SJCRH30 (cell line): Measurements from ENCODE around the gene SERP2. TPM values are rescaled to one million over a fixed set of nuclear protein-coding genes. Genes with fewer than 3 reads are reported as not detected.

Experiments used
- DNase-seq, 2 experiments: peaks; one replicate each; pipeline ENCODE4 v3.0.0-alpha.2; 2015 to 2020
- H3K27ac ChIP-seq: fragments of 250-450 bp; sonication (Bioruptor Pico); 2 replicates; pipeline ENCODE4 v1.5.1; 2020; ENCODE audit warnings: mild to moderate bottlenecking, moderate library complexity
- H3K27me3 ChIP-seq: fragments of 250-450 bp; sonication (Bioruptor Pico); 2 replicates; pipeline ENCODE4 v1.5.1; 2020; ENCODE audit warnings: mild to moderate bottlenecking, moderate library complexity
- H3K36me3 ChIP-seq: fragments of 250-450 bp; sonication (Bioruptor Pico); 2 replicates; pipeline ENCODE4 v1.5.1; 2020; ENCODE audit warnings: mild to moderate bottlenecking, moderate library complexity
- H3K4me1 ChIP-seq: fragments of 250-450 bp; sonication (Bioruptor Pico); 2 replicates; pipeline ENCODE4 v1.5.1; 2020; ENCODE audit warnings: mild to moderate bottlenecking, moderate library complexity
- H3K4me3 ChIP-seq: fragments of 250-450 bp; sonication (Bioruptor Pico); 2 replicates; pipeline ENCODE4 v1.5.1; 2020; ENCODE audit warnings: mild to moderate bottlenecking, moderate library complexity
- H3K9me3 ChIP-seq: fragments of 250-450 bp; sonication (Bioruptor Pico); replicated peaks from 2 replicates; pipeline ENCODE4 v1.5.1; 2020; ENCODE audit warnings: mild to moderate bottlenecking, moderate library complexity
- total RNA-seq: library from RNA; depleted of rRNA; stranded (reverse); fragments of >200 nt; shearing (Covaris generic); gene quantifications from 2 replicates; pipeline ENCODE4 v1.2.3, GENCODE V29; 2014

SERP2 gene
- total RNA-seq, 1 experiment from 2014 or later, result not detected

DNA sequence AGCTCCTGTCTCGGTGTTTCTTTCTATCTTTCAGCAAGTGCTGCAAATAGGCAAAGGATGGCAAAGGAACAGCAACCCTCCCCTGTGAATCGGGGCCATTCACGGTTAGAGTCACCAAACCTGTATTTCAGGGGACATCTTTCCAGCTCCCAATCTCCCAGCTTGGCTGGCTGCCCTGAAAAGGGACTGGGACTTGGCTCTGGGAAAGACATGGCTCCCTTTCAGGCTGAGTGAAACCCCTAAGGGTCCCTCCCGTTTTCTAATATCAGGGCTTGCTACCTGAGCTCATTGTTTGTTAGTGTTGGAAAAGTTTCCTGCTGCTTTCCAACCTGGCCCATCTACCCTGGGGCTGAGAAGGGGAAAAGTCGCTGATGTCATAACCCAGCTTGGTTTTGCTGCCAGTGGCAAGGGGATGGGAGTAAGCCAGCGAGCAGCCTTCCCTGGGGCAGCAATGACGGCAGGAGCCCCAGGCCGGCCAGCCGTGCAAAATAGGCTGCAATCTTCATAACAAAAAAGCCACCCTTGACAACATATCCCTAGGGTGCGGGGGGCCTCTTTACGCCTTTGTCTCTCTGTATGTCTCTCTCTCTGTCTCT lies 29.9 kb downstream of the SERP2 start:
- no peaks in the 10 kb centered on the region for H3K9me3 ChIP-seq
- H3K27me3 ChIP-seq, result 0 out of 2 replicates have a peak, but pooled peaks cover 3% of the 10 kb centered on the region
- DNase-seq, result no peak
- no peaks in the 10 kb centered on the region for H3K4me1 ChIP-seq
- H3K36me3 ChIP-seq, result no peaks in the 10 kb centered on the region
- no peak overlapping the region for H3K27ac ChIP-seq
- no peak overlapping the region for H3K4me3 ChIP-seq

DNA sequence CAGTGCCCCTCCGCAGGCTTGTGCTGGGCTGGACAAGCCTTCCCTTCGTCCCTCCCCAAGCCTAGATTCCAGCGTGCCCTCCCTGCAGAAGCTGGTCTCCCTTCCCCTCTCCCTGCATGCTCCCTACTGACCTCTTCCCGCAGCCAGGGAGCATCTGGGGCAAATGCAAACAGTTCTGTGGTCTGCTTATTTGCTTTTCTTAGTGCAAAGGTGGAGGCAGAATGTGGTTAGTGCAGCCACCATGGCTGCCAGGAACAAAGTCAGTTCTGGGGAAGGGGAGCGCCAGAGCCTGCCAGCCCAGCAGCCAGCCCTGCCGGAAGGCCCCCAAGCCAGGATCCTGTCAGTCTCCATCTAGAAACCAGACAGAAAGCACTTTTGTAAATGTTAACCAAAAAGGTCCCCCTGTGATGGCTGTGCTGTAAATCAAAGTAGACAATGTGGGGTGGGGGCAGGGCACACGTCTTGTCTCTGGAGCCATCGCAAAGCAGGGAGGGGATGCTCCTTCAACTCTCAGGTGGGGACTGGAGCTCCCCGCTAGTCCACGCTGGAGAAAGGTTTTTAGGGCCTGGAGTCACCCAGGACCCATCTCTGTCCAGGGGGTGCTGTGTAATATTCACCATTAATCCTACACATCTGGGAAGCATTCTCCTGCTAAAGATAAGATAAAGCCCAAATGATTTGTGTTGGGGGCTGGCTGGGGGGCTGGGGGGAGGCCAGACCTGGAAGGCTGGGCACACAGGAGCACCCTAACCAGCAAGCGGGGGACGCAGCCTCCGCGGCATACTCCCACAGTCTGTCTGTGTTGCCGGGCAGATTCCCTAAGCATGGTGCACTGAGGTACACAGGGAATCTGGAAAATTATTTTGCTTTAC lies 30.9 kb downstream of the SERP2 start:
- Histone ChIP-seq H3K27me3 (0 out of 2 replicates have a peak, but pooled peaks cover 3% of the 10 kb centered on the region), H3K4me1 (no peaks in the 10 kb centered on the region), H3K4me3 (no peak overlapping the region), H3K27ac (no peak overlapping the region), H3K9me3 (no peaks in the 10 kb centered on the region), H3K36me3 (no peaks in the 10 kb centered on the region)
- no peak for DNase-seq

DNA sequence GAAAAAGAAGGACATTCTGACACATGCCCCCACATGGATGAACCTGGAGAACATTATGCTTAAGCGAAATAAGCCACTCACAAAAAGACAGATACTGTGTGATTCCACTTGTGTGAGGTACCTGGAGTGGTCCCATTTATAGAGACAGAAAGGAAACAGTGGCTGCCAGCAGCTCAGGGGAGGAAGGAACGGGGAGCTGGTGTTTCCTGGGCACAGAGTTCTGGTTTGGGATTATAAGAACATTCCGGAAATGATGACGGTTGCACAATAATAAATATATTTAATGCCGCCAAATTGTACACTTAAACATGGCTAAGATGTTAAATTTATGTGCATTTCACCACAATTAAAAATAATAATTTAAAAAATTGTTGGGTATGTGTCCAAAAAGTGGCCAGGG lies 33.0 kb downstream of the SERP2 start:
- Histone ChIP-seq H3K4me3 (no peak overlapping the region), H3K4me1 (no peaks in the 10 kb centered on the region), H3K9me3 (no peaks in the 10 kb centered on the region), H3K27ac (no peak overlapping the region), H3K27me3 (0 out of 2 replicates have a peak, but pooled peaks cover 3% of the 10 kb centered on the region), H3K36me3 (no peaks in the 10 kb centered on the region)
- no peak for DNase-seq

DNA sequence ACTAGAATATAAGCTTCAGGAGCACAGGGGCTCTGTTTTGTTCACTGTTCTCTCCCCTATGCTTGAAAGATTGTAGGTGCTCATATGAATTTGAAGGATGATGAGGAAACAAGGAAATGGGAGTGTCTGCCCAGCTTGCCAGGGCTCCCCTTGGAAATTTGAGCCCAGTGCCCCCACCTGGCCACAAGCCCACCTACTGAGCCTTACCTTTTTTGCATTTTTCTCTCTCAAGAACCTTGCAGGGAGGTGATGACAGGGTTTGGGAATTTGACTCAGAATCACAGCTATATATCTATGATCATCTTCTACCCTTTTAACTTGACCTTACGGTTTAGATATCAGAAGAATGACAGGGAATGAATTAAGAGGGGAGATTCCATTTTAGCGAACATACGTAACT lies 33.8 kb downstream of the SERP2 start:
- H3K27ac ChIP-seq, result no peak overlapping the region
- no peaks in the 10 kb centered on the region for H3K36me3 ChIP-seq
- H3K4me3 ChIP-seq, result no peak overlapping the region
- DNase-seq, result no peak
- H3K9me3 ChIP-seq, result no peaks in the 10 kb centered on the region
- 0 out of 2 replicates have a peak, but pooled peaks cover 3% of the 10 kb centered on the region for H3K27me3 ChIP-seq
- H3K4me1 ChIP-seq, result no peaks in the 10 kb centered on the region

DNA sequence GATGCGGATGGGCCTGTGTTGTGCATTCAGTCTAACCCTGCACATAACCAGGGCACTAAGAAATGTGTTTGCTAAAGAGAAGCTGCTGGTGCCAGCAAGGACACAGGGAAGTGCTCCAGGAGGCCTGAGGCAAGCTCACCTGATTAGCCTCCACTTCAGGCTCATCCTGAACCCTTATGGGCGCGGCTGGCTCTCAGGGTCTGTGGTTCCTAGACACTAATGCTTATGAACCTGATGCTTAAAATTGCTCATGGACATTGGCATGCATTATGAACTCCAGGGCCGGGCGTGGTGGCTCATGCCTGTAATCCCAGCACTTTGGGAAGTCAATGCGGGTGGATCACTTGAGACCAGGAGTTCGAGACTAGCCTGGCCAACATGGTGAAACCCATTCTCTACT lies 34.3 kb downstream of the SERP2 start:
- H3K27ac ChIP-seq, result no peak overlapping the region
- H3K9me3 ChIP-seq, result no peaks in the 10 kb centered on the region
- no peaks in the 10 kb centered on the region for H3K36me3 ChIP-seq
- H3K4me3 ChIP-seq, result no peak overlapping the region
- H3K4me1 ChIP-seq, result no peaks in the 10 kb centered on the region
- 0 out of 2 replicates have a peak, but pooled peaks cover 3% of the 10 kb centered on the region for H3K27me3 ChIP-seq
- no peak for DNase-seq

DNA sequence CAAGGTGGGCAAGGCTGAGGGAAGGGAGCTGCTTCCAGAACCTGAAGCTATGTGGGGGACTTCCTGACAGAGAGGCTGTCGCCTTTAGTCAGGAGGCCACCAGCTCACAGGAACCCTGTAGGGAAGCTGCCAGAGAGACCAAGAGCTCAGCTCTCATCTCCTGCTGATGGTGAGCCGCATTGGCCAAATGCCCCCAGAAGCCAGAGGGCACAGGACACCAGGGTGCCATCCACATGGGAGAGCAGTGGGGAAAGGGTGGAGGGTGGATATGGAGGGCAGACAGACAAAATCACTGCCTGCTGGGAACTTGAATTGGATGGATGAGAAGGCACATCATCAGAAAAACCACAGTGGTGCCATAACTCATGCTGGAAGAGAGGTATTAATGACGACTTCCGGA lies 36.0 kb downstream of the SERP2 start:
- Histone ChIP-seq H3K27me3 (0 out of 2 replicates have a peak, but pooled peaks cover 3% of the 10 kb centered on the region), H3K27ac (no peak overlapping the region), H3K36me3 (no peaks in the 10 kb centered on the region), H3K4me1 (no peaks in the 10 kb centered on the region), H3K9me3 (no peaks in the 10 kb centered on the region), H3K4me3 (no peak overlapping the region)
- no peak for DNase-seq

DNA sequence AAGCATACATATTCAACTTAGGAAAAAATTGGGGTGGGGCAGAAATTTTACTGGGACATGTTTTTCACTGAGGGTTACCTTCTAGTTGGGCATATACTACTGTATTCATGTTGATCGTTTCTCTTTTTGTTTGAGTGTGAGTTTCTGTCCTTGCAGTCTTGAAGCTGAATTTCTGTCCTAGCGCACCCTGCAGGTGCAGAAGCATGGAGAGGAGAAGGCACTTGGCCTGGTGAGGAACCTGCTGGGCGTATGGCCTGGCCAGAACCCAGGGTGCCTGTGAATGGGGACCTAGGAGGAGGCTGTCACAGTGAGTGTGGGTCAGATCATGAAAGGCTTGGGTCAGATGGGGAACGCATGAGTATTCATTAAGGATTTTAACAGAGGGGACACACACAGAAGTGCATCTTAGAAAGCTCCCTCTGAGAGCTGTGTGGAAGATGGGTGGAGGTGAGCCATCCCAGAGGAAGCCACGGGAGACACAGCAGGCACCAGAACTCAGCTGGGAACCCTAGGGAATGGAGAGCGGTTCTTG lies 36.8 kb downstream of the SERP2 start:
- H3K4me3 ChIP-seq, result no peak overlapping the region
- H3K9me3 ChIP-seq, result no peaks in the 10 kb centered on the region
- H3K27ac ChIP-seq, result no peak overlapping the region
- H3K4me1 ChIP-seq, result no peaks in the 10 kb centered on the region
- DNase-seq, result no peak
- no peaks in the 10 kb centered on the region for H3K36me3 ChIP-seq
- 0 out of 2 replicates have a peak, but pooled peaks cover 3% of the 10 kb centered on the region for H3K27me3 ChIP-seq

DNA sequence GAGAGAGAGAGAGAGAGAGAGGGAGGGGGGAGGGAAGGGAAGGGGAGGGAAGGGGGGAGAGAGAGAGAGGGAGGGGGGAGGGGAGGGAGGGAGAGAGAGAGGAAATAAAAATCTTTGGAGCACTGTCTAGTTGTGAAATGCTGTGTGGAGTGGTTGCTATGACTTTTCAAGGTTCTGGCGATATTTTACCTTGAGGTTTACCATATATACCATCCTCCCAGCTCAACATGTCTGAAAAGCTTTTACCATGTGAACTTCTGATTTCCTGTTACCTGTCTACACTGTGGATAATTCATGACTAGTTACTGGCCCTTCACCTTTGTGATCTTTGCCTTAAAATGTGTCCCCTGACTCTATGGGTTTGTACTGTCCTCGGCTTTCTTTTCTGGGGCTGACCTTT lies 38.2 kb downstream of the SERP2 start:
- H3K27ac ChIP-seq, result no peak overlapping the region
- H3K27me3 ChIP-seq, result 0 out of 2 replicates have a peak, but pooled peaks cover 3% of the 10 kb centered on the region
- DNase-seq, result no peak
- H3K4me1 ChIP-seq, result no peaks in the 10 kb centered on the region
- H3K9me3 ChIP-seq, result no peaks in the 10 kb centered on the region
- H3K4me3 ChIP-seq, result no peak overlapping the region
- H3K36me3 ChIP-seq, result no peaks in the 10 kb centered on the region

DNA sequence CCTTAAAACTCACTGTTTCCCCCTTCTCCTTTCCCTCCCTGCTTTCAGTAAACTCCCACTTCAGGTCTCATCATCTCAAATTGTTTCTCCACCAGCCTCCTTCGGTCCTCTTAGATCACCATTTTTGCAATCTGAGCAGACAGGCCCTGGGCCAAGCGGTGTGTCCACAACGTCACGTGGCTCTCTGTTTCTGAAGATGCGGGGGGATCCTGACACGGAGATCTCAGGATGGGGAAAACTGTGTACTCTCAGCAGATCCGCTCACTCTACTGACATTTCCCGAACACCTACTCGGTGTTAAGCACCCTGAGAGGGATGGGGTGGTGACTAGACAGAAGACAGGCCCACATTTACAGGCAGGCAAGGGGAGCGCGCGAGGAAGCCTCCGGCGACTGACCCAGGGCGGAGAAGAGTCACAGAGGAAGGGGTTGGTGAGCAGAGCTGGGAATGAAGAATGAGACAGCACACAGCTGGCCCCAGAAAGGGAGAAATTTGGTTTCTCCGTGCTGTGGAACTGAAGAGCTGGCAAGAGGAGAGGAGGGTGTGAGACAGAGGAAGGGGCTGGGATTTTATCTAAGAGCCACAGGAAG lies 38.8 kb downstream of the SERP2 start:
- no peaks in the 10 kb centered on the region for H3K4me1 ChIP-seq
- no peak overlapping the region for H3K27ac ChIP-seq
- H3K36me3 ChIP-seq, result no peaks in the 10 kb centered on the region
- H3K9me3 ChIP-seq, result no peaks in the 10 kb centered on the region
- no peak overlapping the region for H3K4me3 ChIP-seq
- DNase-seq, result no peak
- H3K27me3 ChIP-seq, result 0 out of 2 replicates have a peak, but pooled peaks cover 3% of the 10 kb centered on the region

DNA sequence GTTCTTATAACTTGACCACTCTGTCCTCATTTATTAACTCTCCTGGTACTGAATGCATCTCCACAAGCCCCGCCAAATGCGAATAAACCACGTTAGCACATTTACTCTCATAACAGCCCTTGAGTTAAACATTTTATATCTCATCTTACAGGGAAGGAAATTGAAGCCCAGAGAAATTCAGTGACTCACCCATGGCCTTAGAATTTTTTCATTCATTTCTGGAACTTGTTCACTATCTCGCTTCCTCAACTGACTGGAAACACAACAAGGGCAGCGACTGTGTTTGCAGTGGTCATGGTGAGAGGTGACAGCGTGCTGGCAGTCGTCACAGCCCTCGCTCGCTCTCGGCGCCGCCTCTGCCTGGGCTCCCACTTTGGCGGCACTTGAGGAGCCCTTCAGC lies 39.5 kb downstream of the SERP2 start:
- no peak for DNase-seq
- no peak overlapping the region for H3K4me3 ChIP-seq
- H3K27me3 ChIP-seq, result no peaks in the 10 kb centered on the region
- no peaks in the 10 kb centered on the region for H3K9me3 ChIP-seq
- H3K36me3 ChIP-seq, result no peaks in the 10 kb centered on the region
- no peak overlapping the region for H3K27ac ChIP-seq
- no peaks in the 10 kb centered on the region for H3K4me1 ChIP-seq

DNA sequence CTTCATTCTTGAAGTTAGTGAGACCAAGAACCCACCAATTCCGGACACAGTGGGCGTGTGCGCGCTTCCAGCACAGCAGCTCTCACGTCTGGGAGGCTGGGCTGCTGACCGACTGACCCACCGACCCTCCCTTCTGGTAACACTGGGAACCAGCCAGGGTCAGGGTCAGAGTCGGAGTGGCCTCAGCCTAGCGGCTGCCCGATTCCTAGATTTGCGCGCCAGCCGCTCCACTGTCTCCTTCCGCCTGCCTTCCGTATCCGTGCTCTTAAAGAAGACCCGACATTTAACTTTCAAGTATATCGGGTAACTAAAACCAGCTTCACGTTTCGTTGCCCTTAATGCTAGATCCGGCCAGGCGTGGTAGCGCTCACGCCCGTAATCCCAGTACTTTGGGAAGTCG lies 41.1 kb downstream of the SERP2 start:
- no peak overlapping the region for H3K27ac ChIP-seq
- no peak overlapping the region for H3K4me3 ChIP-seq
- no peaks in the 10 kb centered on the region for H3K36me3 ChIP-seq
- no peaks in the 10 kb centered on the region for H3K9me3 ChIP-seq
- H3K27me3 ChIP-seq, result no peaks in the 10 kb centered on the region
- DNase-seq, result no peak
- no peaks in the 10 kb centered on the region for H3K4me1 ChIP-seq

DNA sequence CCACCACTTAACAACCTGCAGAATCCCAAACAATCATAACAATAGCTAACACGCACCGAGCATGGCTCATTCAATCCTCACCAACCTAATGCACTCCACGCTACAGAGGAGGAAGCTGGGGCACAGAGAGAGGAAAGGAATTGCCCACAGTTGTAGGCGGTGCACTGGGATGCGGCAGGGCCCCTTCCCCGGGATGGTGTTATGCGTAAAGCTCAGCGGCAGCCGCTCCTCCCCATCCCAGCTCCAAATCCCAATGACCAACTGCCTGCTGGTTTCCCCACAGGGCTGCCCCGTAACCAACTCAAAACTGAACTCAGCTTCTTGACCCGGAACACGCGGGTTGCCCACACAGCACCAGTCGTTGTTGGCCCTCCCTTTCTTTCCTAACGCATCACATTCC lies 42.2 kb downstream of the SERP2 start:
- DNase-seq, result no peak
- Histone ChIP-seq H3K27ac (no peak overlapping the region), H3K27me3 (no peaks in the 10 kb centered on the region), H3K9me3 (no peaks in the 10 kb centered on the region), H3K4me3 (no peak overlapping the region), H3K36me3 (no peaks in the 10 kb centered on the region), H3K4me1 (no peaks in the 10 kb centered on the region)

DNA sequence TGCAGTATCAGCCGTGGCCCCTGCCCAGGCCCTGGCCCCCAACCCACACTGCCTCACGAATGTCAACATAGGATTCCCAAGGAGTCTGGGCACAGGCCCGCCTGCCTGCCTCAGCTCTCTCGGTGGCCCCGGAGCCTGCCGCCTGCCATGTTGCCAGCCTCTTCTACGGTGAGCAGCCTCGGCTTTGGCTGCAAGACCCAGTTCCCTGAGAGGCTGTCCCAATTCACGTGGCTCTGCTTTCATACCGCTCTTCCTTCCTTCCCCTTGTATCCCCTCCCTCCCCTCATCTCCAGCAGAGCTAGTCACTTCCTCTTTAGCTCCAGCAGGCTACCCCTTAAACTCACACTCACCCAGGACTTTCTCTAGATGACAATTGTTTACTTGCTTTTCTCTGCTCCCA lies 42.7 kb downstream of the SERP2 start:
- no peaks in the 10 kb centered on the region for H3K36me3 ChIP-seq
- no peaks in the 10 kb centered on the region for H3K9me3 ChIP-seq
- no peak overlapping the region for H3K4me3 ChIP-seq
- no peak overlapping the region for H3K27ac ChIP-seq
- no peak for DNase-seq
- no peaks in the 10 kb centered on the region for H3K27me3 ChIP-seq
- no peaks in the 10 kb centered on the region for H3K4me1 ChIP-seq

DNA sequence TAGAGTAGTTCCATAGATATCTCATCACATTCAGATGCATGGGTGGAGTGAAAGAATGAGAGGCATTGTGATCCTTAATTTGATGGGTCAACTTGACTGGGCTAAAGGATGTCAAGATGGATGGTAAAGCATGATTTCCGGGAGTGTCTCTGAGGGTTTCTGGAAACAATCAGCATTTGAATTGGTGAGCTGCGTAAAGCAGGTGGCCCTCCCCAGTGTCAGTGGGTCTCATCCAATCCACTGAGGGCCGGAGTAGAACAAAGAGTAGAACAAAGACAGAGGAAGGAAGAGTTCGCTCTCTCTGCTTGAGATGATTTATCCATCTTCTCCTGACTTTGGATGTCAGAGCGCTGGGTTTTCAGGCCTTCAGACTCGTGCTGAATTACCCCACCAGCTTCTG lies 43.1 kb downstream of the SERP2 start:
- DNase-seq, result no peak
- no peak overlapping the region for H3K4me3 ChIP-seq
- H3K36me3 ChIP-seq, result no peaks in the 10 kb centered on the region
- H3K27me3 ChIP-seq, result no peaks in the 10 kb centered on the region
- no peaks in the 10 kb centered on the region for H3K9me3 ChIP-seq
- no peak overlapping the region for H3K27ac ChIP-seq
- no peaks in the 10 kb centered on the region for H3K4me1 ChIP-seq

DNA sequence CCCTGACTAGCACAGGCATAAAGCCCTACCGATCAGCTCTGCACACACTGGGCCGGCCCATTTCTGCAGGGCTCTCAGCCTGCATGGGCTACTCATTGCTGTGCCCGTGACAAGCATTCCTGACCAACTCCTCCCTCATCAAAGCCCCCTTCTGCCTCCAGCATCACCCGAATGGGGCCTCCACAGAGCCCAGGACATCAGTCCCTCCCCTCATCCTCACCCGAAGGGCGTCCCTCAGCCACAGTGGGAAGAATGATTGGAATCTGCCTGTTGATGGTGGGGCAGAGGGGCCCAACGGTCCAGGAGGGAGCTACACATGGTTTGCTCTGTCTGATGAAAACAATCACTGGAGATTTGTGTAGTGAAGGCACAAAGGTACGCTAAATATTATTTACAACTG lies 43.8 kb downstream of the SERP2 start:
- no peak overlapping the region for H3K4me3 ChIP-seq
- no peak for DNase-seq
- H3K27me3 ChIP-seq, result no peaks in the 10 kb centered on the region
- no peak overlapping the region for H3K27ac ChIP-seq
- no peaks in the 10 kb centered on the region for H3K9me3 ChIP-seq
- H3K36me3 ChIP-seq, result no peaks in the 10 kb centered on the region
- no peaks in the 10 kb centered on the region for H3K4me1 ChIP-seq
